OCI-LY3 (cell line): ENCODE results near the gene TSPOAP1.

Experiments used
- H2AFZ ChIP-seq: fragments of 200-600, 300-600 bp; shearing (Covaris generic); 2 replicates; pipeline ENCODE4 v1.6.0; 2014; ENCODE audit warnings: antibody characterized with exemption, low read depth, low read length
- H3K27ac ChIP-seq: fragments of 200-600, 300-600 bp; sonication (generic); 2 replicates; pipeline ENCODE4 v1.5.1; 2014; ENCODE audit warnings: mild to moderate bottlenecking, low read length, moderate library complexity, mixed read lengths
- H3K27me3 ChIP-seq: fragments of 200-600, 300-600 bp; sonication (generic); 2 replicates; pipeline ENCODE4 v1.6.1; 2014; ENCODE audit warnings: low read depth, low read length, mixed read lengths
- H3K36me3 ChIP-seq: fragments of 200-600, 300-600 bp; sonication (generic); replicated peaks from 2 replicates; pipeline ENCODE3; 2014; ENCODE audit warnings: low read depth, low read length, mixed read lengths
- H3K4me1 ChIP-seq: fragments of 300-600, 200-600 bp; sonication (generic); 2 replicates; pipeline ENCODE4 v1.6.1; 2014; ENCODE audit warnings: low read length, mixed read lengths
- H3K4me2 ChIP-seq: fragments of 200-600, 300-600 bp; sonication (generic); 2 replicates; pipeline ENCODE4 v1.6.1; 2014; ENCODE audit warnings: low read length, mixed read lengths
- H3K4me3 ChIP-seq: fragments of 300-600, 200-600 bp; sonication (generic); 2 replicates; pipeline ENCODE4 v1.5.1; 2014; ENCODE audit warnings: antibody characterized with exemption, mild to moderate bottlenecking, low read length, moderate library complexity
- H3K79me2 ChIP-seq: fragments of 300-600, 200-600 bp; shearing (Covaris generic); 2 replicates; pipeline ENCODE4 v1.6.1; 2014; ENCODE audit warnings: mild to moderate bottlenecking, low read length, mixed read lengths
- H3K9ac ChIP-seq: fragments of 300-600, 200-600 bp; shearing (Covaris generic); 2 replicates; pipeline ENCODE4 v1.6.0; 2014; ENCODE audit warnings: mild to moderate bottlenecking, low read length, moderate library complexity
- H3K9me3 ChIP-seq: fragments of 200-600, 300-600 bp; shearing (Covaris generic); 2 replicates; pipeline ENCODE4 v1.6.1; 2014; ENCODE audit warnings: low read length, mixed read lengths; ENCODE audit not compliant: insufficient read depth
- H4K20me1 ChIP-seq: fragments of 200-600, 300-600 bp; sonication (generic); 2 replicates; pipeline ENCODE4 v1.6.1; 2016; ENCODE audit warnings: low read length, mixed read lengths; ENCODE audit not compliant: insufficient read depth
- CTCF ChIP-seq: fragments of 200-600, 300-600 bp; sonication (generic); IDR thresholded peaks from 2 replicates; pipeline ENCODE4 v1.5.1; 2014; ENCODE audit warnings: antibody characterized with exemption, low read length, low read depth
- EZH2phosphoT487 ChIP-seq: fragments of 200-600 bp; shearing (Covaris generic); IDR thresholded peaks from 2 replicates; pipeline ENCODE4 v1.6.1; 2018; ENCODE audit warnings: antibody characterized with exemption, mixed run types, low read depth

Gene TSPOAP1

DNA sequence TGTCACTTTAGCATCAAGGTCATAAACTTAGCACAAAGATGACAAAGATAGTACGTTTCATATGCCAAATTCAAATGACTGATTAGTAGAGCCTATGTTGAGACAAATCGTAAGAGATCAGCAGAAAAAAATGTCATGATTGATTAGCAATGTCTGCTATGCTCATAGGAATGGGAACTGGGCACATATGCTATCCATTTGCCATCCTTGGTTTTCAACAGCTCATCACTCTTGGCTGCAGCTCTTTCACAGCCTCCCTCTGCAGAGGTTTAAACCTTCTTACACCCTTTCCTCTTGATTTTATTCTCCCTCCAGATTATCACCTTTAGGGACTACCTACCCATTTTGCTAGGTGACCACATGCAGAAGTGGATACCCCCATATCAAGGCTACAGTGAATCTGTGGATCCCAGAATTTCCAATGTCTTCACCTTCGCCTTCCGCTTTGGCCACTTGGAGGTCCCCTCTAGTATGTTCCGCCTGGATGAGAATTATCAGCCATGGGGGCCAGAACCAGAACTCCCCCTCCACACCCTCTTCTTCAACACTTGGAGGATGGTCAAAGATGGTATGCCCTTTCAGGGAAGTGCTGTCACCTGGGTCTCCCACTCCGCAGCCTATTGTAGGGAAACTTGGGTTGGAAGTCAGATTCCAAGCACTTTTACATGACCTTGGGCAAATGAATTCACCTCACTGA lies 64.0 kb downstream of the TSPOAP1 start:
- no peak for TF ChIP-seq EZH2phosphoT487
- TF ChIP-seq CTCF: no peak
- Histone ChIP-seq H3K36me3 (no peaks in the 10 kb centered on the region), H3K4me1 (no peaks in the 10 kb centered on the region), H4K20me1 (no peaks in the 10 kb centered on the region), H3K9ac (no peak overlapping the region), H3K27ac (no peak overlapping the region), H3K4me2 (no peak overlapping the region), H2AFZ (no peak overlapping the region), H3K27me3 (peaks cover 57% of the 10 kb centered on the region), H3K79me2 (no peaks in the 10 kb centered on the region), H3K4me3 (no peak overlapping the region), H3K9me3 (no peaks in the 10 kb centered on the region)

DNA sequence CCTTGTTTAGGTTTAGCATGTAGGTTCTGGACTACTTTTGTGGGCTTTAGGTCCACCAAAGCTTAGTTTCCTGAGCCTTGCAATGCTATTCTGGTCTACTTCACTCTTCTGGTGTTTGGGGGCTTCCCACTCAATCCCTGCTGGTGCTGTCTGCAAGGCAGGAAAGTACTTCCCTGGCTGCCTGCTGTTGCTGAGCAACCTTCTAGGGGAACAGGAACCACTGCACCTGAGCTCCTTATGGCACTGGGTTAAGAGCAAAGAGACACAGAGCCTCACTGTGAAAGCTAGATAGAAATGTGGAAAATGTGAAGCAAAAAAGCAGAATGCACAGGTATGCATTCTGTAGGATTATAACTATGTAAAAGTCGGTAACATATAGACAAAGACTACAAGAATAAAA lies 64.8 kb downstream of the TSPOAP1 start:
- no peak for TF ChIP-seq EZH2phosphoT487
- no peak for TF ChIP-seq CTCF

GRCh38 chr17:58262149-58262548 lies 66.4 kb downstream of the TSPOAP1 start:
- no peaks in the 10 kb centered on the region for H3K79me2 ChIP-seq
- H3K27ac ChIP-seq: no peak overlapping the region
- H3K4me1 ChIP-seq: no peaks in the 10 kb centered on the region
- H3K9me3 ChIP-seq: no peaks in the 10 kb centered on the region
- TF ChIP-seq EZH2phosphoT487 (no peak), CTCF (no peak)
- no peaks in the 10 kb centered on the region for H4K20me1 ChIP-seq
- no peak overlapping the region for H3K9ac ChIP-seq
- no peak overlapping the region for H2AFZ ChIP-seq
- H3K4me3 ChIP-seq: no peak overlapping the region
- no peaks in the 10 kb centered on the region for H3K36me3 ChIP-seq
- H3K4me2 ChIP-seq: no peak overlapping the region
- peaks cover 67% of the 10 kb centered on the region for H3K27me3 ChIP-seq

More for the DNA sequence above, 64.8 kb downstream of the TSPOAP1 start:
- no peaks in the 10 kb centered on the region for H4K20me1 ChIP-seq
- no peak overlapping the region for H3K4me2 ChIP-seq
- H2AFZ ChIP-seq: no peak overlapping the region
- H3K9me3 ChIP-seq: no peaks in the 10 kb centered on the region
- no peak overlapping the region for H3K27ac ChIP-seq
- H3K36me3 ChIP-seq: no peaks in the 10 kb centered on the region
- H3K79me2 ChIP-seq: no peaks in the 10 kb centered on the region
- H3K4me3 ChIP-seq: no peak overlapping the region
- no peaks in the 10 kb centered on the region for H3K4me1 ChIP-seq
- H3K9ac ChIP-seq: no peak overlapping the region
- H3K27me3 ChIP-seq: peaks cover 63% of the 10 kb centered on the region

GRCh38 chr17:58254803-58255202 lies 73.8 kb downstream of the TSPOAP1 start:
- no peaks in the 10 kb centered on the region for H3K9me3 ChIP-seq
- H3K4me3 ChIP-seq: no peak overlapping the region

More at GRCh38 chr17:58254803-58255202, 73.8 kb downstream of the TSPOAP1 start:
- peaks cover 2% of the 10 kb centered on the region; the same call in 1 of the 2 replicates for H3K4me1 ChIP-seq
- no peak overlapping the region for H2AFZ ChIP-seq
- no peaks in the 10 kb centered on the region for H3K36me3 ChIP-seq
- H4K20me1 ChIP-seq: no peaks in the 10 kb centered on the region
- peaks cover 48% of the 10 kb centered on the region for H3K27me3 ChIP-seq
- H3K9ac ChIP-seq: no peak overlapping the region
- H3K4me2 ChIP-seq: no peak overlapping the region
- H3K79me2 ChIP-seq: no peaks in the 10 kb centered on the region
- TF ChIP-seq EZH2phosphoT487: no peak
- no peak; the same call in 1 of the 2 replicates for TF ChIP-seq CTCF
- no peak overlapping the region for H3K27ac ChIP-seq
